Activated B cell treated with CpG ODN at 0.5 μM for 24 hours (primary cell): ENCODE measurements around the gene VPS13D. TPM values are rescaled to one million over a fixed set of nuclear protein-coding genes. Genes with fewer than 3 reads are reported as not detected.

Experiments
- ATAC-seq: fragments of 200-7000 bp; cut with Tn5 transposase; one replicate; pipeline ENCODE4 v1.10.0; 2021; ENCODE audit warnings: low read depth, mild to moderate bottlenecking, moderate library complexity
- CTCF ChIA-PET: fragments of 350-600 bp; sonication (Branson Sonifier 250); formaldehyde crosslinking; loops from one replicate; lab custom pipeline; 2021; ENCODE audit warnings: antibody characterized with exemption; lab: Charles Lee
- POLR2A ChIA-PET: fragments of 350-600 bp; sonication (Branson Sonifier 250); formaldehyde crosslinking; loops from one replicate; lab custom pipeline; 2021; ENCODE audit warnings: antibody characterized with exemption; lab: Charles Lee
- DNase-seq: peaks from one replicate; pipeline ENCODE4 v3.0.0; 2022
- H3K27ac Mint-ChIP-seq: one replicate; pipeline ENCODE4 v1.8.0; 2020; ENCODE audit warnings: mixed read lengths
- H3K27me3 Mint-ChIP-seq: one replicate; pipeline ENCODE4 v1.8.0; 2021; ENCODE audit warnings: mixed read lengths
- H3K36me3 Mint-ChIP-seq: one replicate; pipeline ENCODE4 v1.8.0; 2021; ENCODE audit warnings: low read depth, mixed read lengths
- H3K4me1 Mint-ChIP-seq: one replicate; pipeline ENCODE4 v1.8.0; 2021; ENCODE audit warnings: mixed read lengths
- H3K4me3 Mint-ChIP-seq: one replicate; pipeline ENCODE4 v1.8.0; 2020; ENCODE audit warnings: mild to moderate bottlenecking, mixed read lengths
- H3K9me3 Mint-ChIP-seq: one replicate; pipeline ENCODE4 v1.8.0; 2020; ENCODE audit warnings: mixed read lengths
- intact Hi-C: fragments of 100-400 bp; cut with micrococcal nuclease; formaldehyde crosslinking; loops from one replicate; pipeline ENCODE4 v1.15.1; 2024
- total RNA-seq: library from RNA; stranded (reverse); gene quantifications from 2 replicates; pipeline ENCODE4 v1.2.3, GENCODE V29; 2022
- TF ChIP-seq, protein P1 (sequence below): fragments of 200-600 bp; IDR thresholded peaks from one replicate; pipeline ENCODE4 v1.8.0; 2022; ENCODE audit warnings: antibody characterized with exemption, mild to moderate bottlenecking

VPS13D gene
- total RNA-seq, 1 donor from 2014 or later: 64.5 TPM

DNA sequence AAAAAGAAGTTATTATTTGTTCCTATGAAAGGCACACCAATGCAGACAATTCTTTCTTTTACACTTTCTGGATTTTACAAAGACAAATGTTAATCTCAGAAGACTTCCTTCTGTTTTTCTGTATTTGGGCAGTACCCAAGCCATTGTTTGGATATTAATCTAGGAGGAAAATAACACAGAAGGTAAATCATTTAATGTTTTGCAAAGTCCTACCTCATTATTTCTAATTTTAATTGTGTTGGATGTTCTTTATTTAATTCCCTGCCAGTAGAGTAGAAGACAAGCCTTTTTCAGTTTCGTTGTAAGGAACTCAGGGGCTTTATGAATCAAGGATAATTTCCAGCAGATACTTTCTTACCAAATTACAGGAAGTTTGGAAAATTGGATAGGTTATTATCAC lies 118.3 kb downstream of the VPS13D start:
- POLR2A ChIA-PET: no interaction called here
- TF ChIP-seq, protein P1, sequence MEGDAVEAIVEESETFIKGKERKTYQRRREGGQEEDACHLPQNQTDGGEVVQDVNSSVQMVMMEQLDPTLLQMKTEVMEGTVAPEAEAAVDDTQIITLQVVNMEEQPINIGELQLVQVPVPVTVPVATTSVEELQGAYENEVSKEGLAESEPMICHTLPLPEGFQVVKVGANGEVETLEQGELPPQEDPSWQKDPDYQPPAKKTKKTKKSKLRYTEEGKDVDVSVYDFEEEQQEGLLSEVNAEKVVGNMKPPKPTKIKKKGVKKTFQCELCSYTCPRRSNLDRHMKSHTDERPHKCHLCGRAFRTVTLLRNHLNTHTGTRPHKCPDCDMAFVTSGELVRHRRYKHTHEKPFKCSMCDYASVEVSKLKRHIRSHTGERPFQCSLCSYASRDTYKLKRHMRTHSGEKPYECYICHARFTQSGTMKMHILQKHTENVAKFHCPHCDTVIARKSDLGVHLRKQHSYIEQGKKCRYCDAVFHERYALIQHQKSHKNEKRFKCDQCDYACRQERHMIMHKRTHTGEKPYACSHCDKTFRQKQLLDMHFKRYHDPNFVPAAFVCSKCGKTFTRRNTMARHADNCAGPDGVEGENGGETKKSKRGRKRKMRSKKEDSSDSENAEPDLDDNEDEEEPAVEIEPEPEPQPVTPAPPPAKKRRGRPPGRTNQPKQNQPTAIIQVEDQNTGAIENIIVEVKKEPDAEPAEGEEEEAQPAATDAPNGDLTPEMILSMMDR: no peak
- no peak overlapping the region for H3K4me3 Mint-ChIP-seq
- intact Hi-C loops: no loop called here
- H3K36me3 Mint-ChIP-seq: peaks cover 60% of the 10 kb centered on the region
- ATAC-seq (no peak), DNase-seq (no peak)
- peaks cover 7% of the 10 kb centered on the region for H3K9me3 Mint-ChIP-seq
- no peaks in the 10 kb centered on the region for H3K27me3 Mint-ChIP-seq
- H3K4me1 Mint-ChIP-seq: peaks cover 31% of the 10 kb centered on the region
- CTCF ChIA-PET: no interaction called here
- H3K27ac Mint-ChIP-seq: no peak overlapping the region

GRCh38 chr1:12353981-12354380 lies 124.2 kb downstream of the VPS13D start:
- Mint-ChIP-seq H3K27ac (no peak overlapping the region), H3K27me3 (no peaks in the 10 kb centered on the region), H3K4me1 (no peaks in the 10 kb centered on the region), H3K36me3 (peaks cover 85% of the 10 kb centered on the region), H3K4me3 (no peak overlapping the region), H3K9me3 (peaks cover 7% of the 10 kb centered on the region)
- ChIA-PET CTCF (no interaction called here), POLR2A (no interaction called here)
- DNase-seq: no peak
- intact Hi-C loops: no loop called here
- TF ChIP-seq, protein P1: no peak
- ATAC-seq: no peak

DNA sequence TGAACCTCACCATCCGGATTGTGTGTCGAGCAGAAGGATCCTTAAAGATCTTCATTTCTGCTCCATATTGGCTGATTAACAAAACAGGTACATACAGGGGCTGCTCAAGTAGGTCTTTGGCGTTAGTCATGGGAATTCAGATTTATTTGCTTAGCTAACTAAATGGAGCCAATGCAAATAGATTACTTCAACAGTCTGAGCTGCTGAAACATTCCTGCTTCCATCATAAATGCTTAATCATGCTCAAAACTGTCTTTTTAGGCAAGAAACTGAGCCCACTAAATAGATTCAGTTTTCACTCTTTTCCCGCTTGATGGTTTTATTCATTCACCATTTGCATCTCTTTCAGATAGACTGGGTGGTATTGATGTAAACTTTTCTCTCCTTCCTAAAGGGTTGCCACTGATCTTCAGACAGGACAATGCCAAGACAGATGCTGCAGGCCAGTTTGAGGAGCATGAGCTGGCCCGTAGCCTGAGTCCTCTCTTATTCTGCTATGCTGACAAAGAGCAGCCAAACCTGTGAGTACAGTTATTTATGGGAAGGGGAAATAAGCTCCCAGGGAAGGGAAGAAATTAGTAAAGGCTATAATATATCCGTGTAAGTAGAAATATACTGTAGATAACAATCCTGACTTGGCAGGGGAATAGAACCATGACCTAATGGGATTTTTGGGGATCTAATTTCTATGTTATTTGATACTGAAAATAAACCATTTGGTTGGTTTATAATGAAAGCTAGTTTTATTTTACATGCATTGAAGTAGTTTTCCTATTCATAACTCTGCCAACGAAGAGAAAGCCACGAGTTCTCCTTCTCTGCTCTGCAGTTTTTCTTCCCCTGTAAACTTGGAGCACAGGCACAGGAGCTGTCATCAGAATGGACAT lies 126.4 kb downstream of the VPS13D start:
- CTCF ChIA-PET: no interaction called here
- no peak for DNase-seq
- no peak overlapping the region for H3K27ac Mint-ChIP-seq
- no peak overlapping the region for H3K4me3 Mint-ChIP-seq
- H3K36me3 Mint-ChIP-seq: peaks cover 78% of the 10 kb centered on the region
- POLR2A ChIA-PET: no interaction called here
- TF ChIP-seq, protein P1: no peak
- no peak for ATAC-seq
- no peaks in the 10 kb centered on the region for H3K27me3 Mint-ChIP-seq
- intact Hi-C loops: no loop called here
- no peaks in the 10 kb centered on the region for H3K4me1 Mint-ChIP-seq
- H3K9me3 Mint-ChIP-seq: no peaks in the 10 kb centered on the region

- Mint-ChIP-seq H3K36me3 (peaks cover 83% of the 10 kb centered on the region), H3K27ac (no peak overlapping the region)
These were observed 128.7 kb downstream of the VPS13D start for GRCh38 chr1:12358499-12358898.

More at GRCh38 chr1:12358499-12358898, 128.7 kb downstream of the VPS13D start:
- ATAC-seq (no peak), DNase-seq (no peak)
- intact Hi-C loops: no loop called here
- Mint-ChIP-seq H3K4me3 (no peak overlapping the region), H3K9me3 (no peaks in the 10 kb centered on the region), H3K27me3 (no peaks in the 10 kb centered on the region), H3K4me1 (no peaks in the 10 kb centered on the region)
- ChIA-PET CTCF (no interaction called here), POLR2A (no interaction called here)
- TF ChIP-seq, protein P1: no peak
